ENCODE measurements around the gene MRPS6. TPM values are rescaled to one million over a fixed set of nuclear protein-coding genes. Genes with fewer than 3 reads are reported as not detected.

Gene MRPS6
- total RNA-seq, 1 experiment from 2014 or later = 41.0 TPM

DNA sequence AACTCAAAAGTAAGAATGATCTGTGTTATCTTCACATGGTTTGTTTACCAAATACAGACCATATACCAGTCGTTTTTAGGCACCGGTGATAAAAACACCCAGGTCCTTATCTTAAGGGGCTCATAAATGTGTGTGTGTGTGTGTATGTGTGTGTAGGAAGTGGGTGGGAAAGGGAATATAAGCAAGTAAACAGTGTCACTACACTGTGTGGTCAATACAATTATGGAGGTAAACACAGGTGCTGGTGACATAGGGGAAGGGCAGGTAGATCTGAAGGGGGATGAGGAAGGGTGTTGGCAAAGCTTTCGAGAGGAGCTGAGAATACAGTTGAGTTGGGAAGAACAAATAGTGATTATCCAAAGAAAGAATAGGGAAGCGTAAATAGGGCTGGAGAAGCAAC, 19.1 kb upstream of the MRPS6 start:
- no peak for DNase-seq
- intact Hi-C loops (cut with micrococcal nuclease; ENCODE audit: unreplicated experiment) = no loop called here
- Histone ChIP-seq H4K20me1 (ENCODE audit: insufficient read depth) (no peaks in the 10 kb centered on the region), H2AFZ (no peak overlapping the region), H3K79me2 (ENCODE audit: low read depth) (no peaks in the 10 kb centered on the region), H3K9me3 (ENCODE audit: insufficient read depth, low read depth) (no peaks in the 10 kb centered on the region), H3K9me2 (ENCODE audit: insufficient read depth) (no peaks in the 10 kb centered on the region), H3K27ac (no peak overlapping the region), H3K4me1 (replicated peaks; ENCODE audit: insufficient read depth) (no peaks in the 10 kb centered on the region), H3K4me3 (no peak overlapping the region), H3K36me3 (ENCODE audit: low read depth) (no peaks in the 10 kb centered on the region), H3F3A (ENCODE audit: insufficient read depth, low read depth) (no peaks in the 10 kb centered on the region), H3K4me2 (no peak overlapping the region), H3K27me3 (ENCODE audit: insufficient read depth, low read depth) (no peaks in the 10 kb centered on the region)
- ChIA-PET POLR2A (ENCODE audit: unreplicated experiment) (interaction anchor here (0.6 kb wide), 1 partner anchor 131 kb away, joined by 3 read pairs; no protein-coding TSS in a partner anchor), CTCF (no interaction called here)
- no peak for TF ChIP-seq EZH2 (IDR thresholded peaks at IDR 0.05; ENCODE audit: low read depth)
- TF ChIP-seq, protein P1, sequence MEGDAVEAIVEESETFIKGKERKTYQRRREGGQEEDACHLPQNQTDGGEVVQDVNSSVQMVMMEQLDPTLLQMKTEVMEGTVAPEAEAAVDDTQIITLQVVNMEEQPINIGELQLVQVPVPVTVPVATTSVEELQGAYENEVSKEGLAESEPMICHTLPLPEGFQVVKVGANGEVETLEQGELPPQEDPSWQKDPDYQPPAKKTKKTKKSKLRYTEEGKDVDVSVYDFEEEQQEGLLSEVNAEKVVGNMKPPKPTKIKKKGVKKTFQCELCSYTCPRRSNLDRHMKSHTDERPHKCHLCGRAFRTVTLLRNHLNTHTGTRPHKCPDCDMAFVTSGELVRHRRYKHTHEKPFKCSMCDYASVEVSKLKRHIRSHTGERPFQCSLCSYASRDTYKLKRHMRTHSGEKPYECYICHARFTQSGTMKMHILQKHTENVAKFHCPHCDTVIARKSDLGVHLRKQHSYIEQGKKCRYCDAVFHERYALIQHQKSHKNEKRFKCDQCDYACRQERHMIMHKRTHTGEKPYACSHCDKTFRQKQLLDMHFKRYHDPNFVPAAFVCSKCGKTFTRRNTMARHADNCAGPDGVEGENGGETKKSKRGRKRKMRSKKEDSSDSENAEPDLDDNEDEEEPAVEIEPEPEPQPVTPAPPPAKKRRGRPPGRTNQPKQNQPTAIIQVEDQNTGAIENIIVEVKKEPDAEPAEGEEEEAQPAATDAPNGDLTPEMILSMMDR (conservative IDR thresholded peaks at IDR 0.05) = no peak
- BruUV-seq (replicated peaks) = no TSS peak

DNA sequence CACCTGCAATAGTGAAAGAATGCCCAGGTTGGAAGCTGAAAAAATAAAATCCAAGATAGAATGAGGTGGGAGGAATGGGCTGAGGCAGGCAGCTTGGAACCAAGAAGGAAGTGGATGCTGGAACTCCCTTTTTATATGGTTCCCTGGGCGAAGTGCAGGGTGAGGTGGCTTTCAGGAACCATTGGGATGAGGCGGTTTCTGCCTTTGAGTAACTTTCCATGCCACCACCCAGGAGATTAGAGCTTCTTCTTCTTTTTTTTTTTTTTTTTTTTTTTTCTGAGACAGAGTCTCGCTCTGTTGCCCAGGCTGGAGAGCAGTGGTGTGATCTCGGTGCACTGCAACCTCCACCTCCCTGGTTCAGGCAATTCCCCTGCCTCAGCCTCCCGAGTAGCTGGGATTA, 17.8 kb upstream of the MRPS6 start:
- TF ChIP-seq, protein P1 (conservative IDR thresholded peaks at IDR 0.05) = no peak
- TF ChIP-seq EZH2 (IDR thresholded peaks at IDR 0.05; ENCODE audit: low read depth) = no peak
- Histone ChIP-seq H3K27me3 (ENCODE audit: insufficient read depth, low read depth) (no peaks in the 10 kb centered on the region), H3K4me1 (replicated peaks; ENCODE audit: insufficient read depth) (no peaks in the 10 kb centered on the region), H3K9me3 (ENCODE audit: insufficient read depth, low read depth) (no peaks in the 10 kb centered on the region), H3F3A (ENCODE audit: insufficient read depth, low read depth) (no peaks in the 10 kb centered on the region), H3K36me3 (ENCODE audit: low read depth) (no peaks in the 10 kb centered on the region), H3K9me2 (ENCODE audit: insufficient read depth) (no peaks in the 10 kb centered on the region), H3K79me2 (ENCODE audit: low read depth) (no peaks in the 10 kb centered on the region), H3K27ac (no peak overlapping the region), H2AFZ (no peak overlapping the region), H3K4me2 (no peak overlapping the region), H3K4me3 (no peak overlapping the region), H4K20me1 (ENCODE audit: insufficient read depth) (no peaks in the 10 kb centered on the region)
- ChIA-PET POLR2A (ENCODE audit: unreplicated experiment) (no interaction called here), CTCF (interaction anchor here (0.6 to 0.7 kb wide), 2 partner anchors 124 to 152 kb away, joined by 5 to 7 read pairs; no protein-coding TSS in a partner anchor)
- intact Hi-C loops (cut with micrococcal nuclease; ENCODE audit: unreplicated experiment) = no loop called here
- no peak for DNase-seq
- BruUV-seq (replicated peaks) = no TSS peak

- Histone ChIP-seq H3K4me3 (no peak overlapping the region), H3K9me3 (ENCODE audit: insufficient read depth, low read depth) (no peaks in the 10 kb centered on the region), H3K4me2 (no peak overlapping the region), H4K20me1 (ENCODE audit: insufficient read depth) (no peaks in the 10 kb centered on the region), H3K27ac (no peak overlapping the region), H3K27me3 (ENCODE audit: insufficient read depth, low read depth) (peaks cover 15% of the 10 kb centered on the region; the same call in 1 of the 2 replicates), H3K36me3 (ENCODE audit: low read depth) (no peaks in the 10 kb centered on the region), H3K9me2 (ENCODE audit: insufficient read depth) (no peaks in the 10 kb centered on the region), H3K4me1 (replicated peaks; ENCODE audit: insufficient read depth) (no peaks in the 10 kb centered on the region), H3F3A (ENCODE audit: insufficient read depth, low read depth) (no peaks in the 10 kb centered on the region), H3K79me2 (ENCODE audit: low read depth) (no peaks in the 10 kb centered on the region), H2AFZ (no peak overlapping the region)
- ChIA-PET CTCF (no interaction called here), POLR2A (ENCODE audit: unreplicated experiment) (no interaction called here)
- DNase-seq = no peak
- BruUV-seq (replicated peaks) = no TSS peak
- TF ChIP-seq, protein P1 (conservative IDR thresholded peaks at IDR 0.05) = no peak
- TF ChIP-seq EZH2 (IDR thresholded peaks at IDR 0.05; ENCODE audit: low read depth) = no peak
- intact Hi-C loops (cut with micrococcal nuclease; ENCODE audit: unreplicated experiment) = no loop called here
These were observed 11.4 kb upstream of the MRPS6 start for GRCh38 chr21:34061983-34062382.

All from PC-9 (cell line).